ENCODE measurements around the gene DNM1.

Gene DNM1

DNA sequence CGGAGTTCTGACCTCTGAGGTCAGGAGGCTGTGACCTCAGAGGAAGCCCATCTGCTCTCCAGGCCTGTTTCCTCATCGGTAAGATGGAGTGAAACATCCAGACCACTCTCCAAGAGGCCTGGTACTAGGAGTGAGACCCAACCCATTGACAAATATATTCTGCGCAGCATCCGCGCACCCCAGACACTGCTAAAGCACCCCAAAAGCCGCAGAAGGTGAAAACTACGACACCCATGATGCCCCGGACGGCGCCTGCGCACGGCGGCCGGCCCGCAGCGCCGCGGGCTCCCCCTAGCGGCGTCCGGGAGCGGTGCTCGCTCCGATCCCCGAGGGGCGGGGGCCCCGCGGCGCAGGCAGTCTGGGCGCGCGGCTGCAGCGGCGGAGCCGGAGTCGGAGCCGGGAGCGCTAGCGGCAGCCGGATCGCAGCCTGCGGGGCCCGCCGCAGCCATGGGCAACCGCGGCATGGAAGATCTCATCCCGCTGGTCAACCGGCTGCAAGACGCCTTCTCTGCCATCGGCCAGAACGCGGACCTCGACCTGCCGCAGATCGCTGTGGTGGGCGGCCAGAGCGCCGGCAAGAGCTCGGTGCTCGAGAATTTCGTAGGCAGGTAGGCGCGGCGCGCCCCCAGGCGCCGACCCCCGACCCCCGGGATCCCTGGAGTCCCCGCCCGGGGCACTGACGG, at the start of gene DNM1:
Gene DNM1, plus strand, starts transcription at position 356 of the 683 bp plus-strand sequence. Its CDS starts 92 bp downstream, at position 448.
- peak; percentile 76 to 87 for DNase-seq
- TF ChIP-seq POLR2A (IDR thresholded peaks at IDR 0.05; ENCODE audit: low read length) (no peak), GATA1 (IDR thresholded peaks at IDR 0.05; ENCODE audit: low read depth, low read length) (no peak)

DNA sequence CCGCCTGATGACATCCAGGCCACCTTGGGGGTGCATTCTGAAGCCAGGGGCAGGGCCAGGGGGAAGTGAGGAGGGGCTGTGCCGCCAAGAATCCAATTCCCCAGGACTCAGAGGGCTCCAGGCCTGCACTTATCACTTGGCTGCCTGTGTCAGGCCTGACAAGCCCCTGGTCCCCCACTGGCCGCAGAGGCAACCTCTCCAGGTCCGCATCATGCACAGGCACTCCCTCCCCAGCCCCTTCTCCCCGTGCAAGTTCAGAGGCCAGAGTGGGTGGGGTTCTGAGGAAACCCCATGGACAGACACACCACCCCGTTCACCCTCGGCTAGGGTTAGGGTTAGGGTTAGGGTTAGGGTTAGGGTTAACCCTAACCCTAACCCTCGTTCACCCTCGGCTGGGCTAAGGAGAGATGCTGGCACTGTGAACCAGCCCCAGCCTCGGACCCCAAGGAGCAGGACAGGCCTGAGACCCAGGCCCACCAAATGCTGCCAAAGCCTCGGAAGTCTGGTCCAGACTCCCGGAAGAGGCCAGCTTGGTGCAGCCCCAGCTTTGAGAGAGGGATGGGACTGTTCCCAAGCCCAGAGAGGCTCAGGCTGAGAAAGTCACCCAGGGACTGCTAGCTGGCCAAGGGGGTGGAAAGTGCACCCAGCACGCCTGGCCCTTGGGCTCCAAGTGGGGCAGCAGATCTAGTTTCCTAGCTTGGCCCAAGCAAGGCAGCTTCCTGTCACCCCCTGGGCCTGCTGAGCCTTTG, 49.1 kb upstream of the DNM1 start:
- TF ChIP-seq POLR2A (IDR thresholded peaks at IDR 0.05; ENCODE audit: low read length) (no peak), GATA1 (IDR thresholded peaks at IDR 0.05; ENCODE audit: low read depth, low read length) (no peak)
- DNase-seq: no peak

DNA sequence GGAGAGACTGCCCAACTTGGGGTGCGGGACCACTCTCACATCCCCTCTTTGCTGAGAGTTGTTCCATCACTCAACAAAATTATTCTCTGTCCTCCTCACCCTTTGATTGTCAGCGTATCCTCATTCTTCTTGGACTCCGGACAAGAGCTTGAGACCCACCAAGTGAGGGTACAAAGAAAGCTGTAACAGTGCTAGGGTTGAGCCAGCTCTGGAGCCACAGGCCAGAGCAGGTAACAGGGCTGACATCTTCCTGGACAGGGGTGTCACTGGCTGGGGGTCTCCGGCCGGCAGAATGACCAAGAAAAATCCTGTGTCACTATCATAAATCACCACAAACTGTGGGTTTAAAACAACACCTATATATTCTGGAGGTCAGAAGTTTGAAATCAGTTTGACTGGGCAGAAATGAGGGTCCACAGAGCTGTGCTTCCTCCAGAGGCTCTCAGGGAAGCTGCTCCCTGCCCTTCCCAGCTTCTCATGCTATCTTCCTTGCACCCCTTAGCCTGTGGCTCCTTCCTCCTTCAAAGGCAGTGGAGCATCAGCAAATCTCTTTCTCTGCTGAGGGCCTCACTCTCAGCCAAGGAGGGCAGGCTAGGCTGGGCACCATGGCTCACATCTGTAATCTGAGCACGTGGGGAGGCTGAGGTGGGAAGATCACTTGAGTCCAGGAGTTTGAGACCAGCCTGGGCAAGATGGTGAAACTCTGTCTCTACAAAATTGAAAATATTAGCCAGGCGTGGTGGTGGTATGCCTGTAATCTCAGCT, 47.3 kb upstream of the DNM1 start:
- no peak for TF ChIP-seq GATA1 (IDR thresholded peaks at IDR 0.05; ENCODE audit: low read depth, low read length)
- no peak for TF ChIP-seq POLR2A (IDR thresholded peaks at IDR 0.05; ENCODE audit: low read length)

DNA sequence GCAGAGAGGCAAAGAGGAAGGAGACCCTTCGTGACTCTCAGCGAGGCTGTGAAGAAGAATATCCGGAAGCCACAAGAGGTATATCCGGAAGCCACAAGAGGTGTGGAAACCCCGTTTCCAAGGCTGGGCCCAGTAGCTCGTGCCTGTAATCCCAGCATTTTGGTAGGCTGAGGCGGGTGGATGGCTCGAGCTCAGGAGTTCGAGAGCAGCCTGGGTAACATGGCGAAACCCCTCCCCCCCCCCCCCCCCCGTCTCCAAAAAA, 43.7 kb upstream of the DNM1 start:
- DNase-seq: peak in 1 of 2 experiments; percentile 62
- TF ChIP-seq POLR2A (IDR thresholded peaks at IDR 0.05; ENCODE audit: low read length) (no peak), GATA1 (IDR thresholded peaks at IDR 0.05; ENCODE audit: low read depth, low read length) (no peak)

More for the DNA sequence above, 47.3 kb upstream of the DNM1 start:
- no peak for DNase-seq

DNA sequence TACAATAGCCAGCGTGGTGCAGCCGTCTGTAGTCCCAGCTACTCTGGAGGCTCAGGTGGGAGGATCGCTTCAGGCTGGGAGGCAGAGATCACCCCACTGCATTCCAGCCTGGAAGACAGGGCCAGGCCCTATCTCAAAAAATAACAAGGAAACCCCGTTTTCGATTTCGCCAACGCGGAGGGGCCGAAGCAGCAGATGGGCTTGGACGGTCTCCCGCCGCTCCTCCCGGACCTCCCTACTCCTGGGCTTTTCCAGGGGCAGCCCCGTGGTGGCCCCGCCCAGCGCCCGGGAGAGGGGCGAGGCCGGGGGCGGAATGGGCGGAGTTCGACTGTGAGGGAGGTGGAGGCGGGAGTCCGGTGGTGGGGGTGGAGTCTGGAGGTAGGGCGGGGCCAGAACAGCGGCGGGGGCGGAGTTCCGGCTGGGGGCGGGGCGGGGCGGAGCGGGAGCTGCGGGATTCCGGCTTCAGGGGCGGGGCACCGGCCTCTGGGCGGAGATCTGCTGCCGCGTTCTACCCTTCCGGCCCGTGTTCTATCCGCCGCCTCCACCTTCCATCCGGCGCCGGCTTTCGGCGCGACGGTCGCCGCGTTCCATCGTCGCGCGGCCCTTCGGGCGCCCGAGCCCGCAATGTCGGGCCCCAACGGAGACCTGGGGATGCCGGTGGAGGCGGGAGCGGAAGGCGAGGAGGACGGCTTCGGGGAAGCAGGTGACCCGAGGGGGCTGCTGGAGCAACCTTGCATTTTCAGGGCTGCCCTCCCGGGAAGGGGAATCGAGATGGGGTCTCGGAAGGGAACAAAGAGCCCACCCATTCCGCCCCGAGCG, 43.2 kb upstream of the DNM1 start, which contains the start of gene BBLN:
Gene BBLN, plus strand, starts transcription at position 482 of the 819 bp plus-strand sequence. Its CDS starts 143 bp downstream, at position 625.
- TF ChIP-seq GATA1 (IDR thresholded peaks at IDR 0.05; ENCODE audit: low read depth, low read length) (no peak), POLR2A (IDR thresholded peaks at IDR 0.05; ENCODE audit: low read length) (peak; percentile 79)

DNA sequence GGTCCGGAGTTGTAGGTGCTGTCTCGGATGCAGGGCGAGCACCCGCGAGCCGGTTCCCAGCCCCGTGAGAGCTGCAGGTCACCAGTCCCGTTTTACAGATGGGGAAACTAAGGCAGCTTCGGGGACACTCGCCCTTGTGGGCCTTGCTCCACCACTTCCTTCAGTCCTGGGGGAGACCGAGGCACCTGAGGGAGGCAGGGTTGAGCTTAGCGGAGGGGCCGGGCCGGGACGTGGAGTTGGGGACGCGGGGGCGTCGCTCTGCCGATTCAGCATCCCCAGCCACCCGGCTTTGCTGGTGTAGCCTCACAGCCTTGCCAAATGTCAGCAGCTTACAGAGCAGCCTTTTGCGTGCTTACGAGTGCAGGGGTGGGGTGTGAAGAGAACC, 42.6 kb upstream of the DNM1 start:
- TF ChIP-seq GATA1 (IDR thresholded peaks at IDR 0.05; ENCODE audit: low read depth, low read length) (no peak), POLR2A (IDR thresholded peaks at IDR 0.05; ENCODE audit: low read length) (no peak)
- peak; percentile 48 to 57 for DNase-seq

More for the DNA sequence above, 43.2 kb upstream of the DNM1 start, which contains the start of gene BBLN:
- DNase-seq: peak; percentile 92 to 96

DNA sequence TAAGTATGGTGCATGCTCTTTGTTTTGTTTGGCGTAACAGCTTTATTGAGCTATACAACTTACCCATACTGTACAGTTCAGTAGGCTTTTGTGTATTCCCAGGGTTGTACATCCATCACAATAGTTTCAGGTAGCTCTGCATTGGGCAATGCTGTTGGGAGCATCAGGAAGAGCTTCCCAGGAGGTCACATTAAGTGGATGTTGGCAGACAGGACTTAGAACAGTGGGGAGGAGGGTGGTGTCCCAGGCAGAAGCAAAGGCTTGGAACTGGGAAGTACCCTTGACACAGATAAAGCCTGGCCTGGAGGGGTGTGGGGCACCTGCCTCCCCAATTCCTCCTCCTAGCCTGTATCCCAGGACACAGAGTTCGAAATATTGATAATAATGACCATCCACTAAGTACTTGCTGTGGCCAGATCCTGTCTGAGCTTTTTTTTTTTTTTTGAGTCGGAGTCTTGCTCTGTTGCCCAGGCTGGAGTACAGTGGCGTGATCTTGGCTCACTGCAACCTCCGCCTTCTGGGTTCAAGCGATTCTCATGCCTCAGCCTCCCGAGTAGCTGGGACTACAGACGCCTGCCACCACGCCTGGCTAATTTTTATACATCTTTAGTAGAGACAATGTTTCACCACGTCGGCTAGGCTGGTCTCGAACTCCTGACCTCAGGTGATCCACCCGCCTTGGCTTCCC, 41.8 kb upstream of the DNM1 start:
- no peak for DNase-seq
- TF ChIP-seq POLR2A (IDR thresholded peaks at IDR 0.05; ENCODE audit: low read length): no peak
- TF ChIP-seq GATA1 (IDR thresholded peaks at IDR 0.05; ENCODE audit: low read depth, low read length): no peak

DNA sequence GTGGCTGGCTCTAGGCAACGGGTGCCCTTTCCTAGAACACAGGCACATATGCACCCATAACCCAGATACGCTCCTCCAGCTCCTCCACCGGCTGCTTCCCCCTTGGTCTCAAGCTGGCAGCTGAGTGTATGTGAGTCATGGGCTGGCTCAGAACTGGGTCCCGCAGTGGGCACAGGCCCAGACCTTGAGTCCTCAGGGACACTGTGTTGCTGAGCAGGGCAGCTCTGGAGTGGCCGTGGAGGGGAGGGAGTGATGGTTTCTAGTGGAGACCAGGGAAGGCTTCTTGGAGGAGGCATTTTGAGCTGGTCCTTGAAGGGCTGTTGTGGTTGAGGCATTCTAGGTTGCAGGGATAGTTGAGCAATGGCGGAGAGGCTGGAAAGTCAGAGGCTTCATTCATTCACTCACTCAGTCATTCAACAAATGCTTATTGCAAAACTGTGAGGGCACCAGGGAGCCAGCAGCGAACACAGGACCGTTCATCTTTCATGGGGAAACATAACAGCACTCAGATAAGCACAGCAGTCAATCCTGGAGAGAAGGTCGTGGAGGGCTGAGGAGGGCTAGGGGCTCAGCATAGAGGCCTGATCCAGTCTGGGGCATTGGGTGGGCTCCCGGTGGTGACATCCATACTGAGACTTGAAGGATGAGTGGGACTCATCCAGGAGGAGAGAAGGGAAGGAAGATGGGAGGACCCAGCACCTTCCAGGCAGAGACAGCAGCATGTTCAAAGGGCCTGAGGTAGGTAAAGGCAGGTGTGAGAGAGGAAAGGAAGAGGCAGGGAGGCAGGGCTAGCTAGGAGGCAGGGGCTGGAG, 40.8 kb upstream of the DNM1 start:
- TF ChIP-seq GATA1 (IDR thresholded peaks at IDR 0.05; ENCODE audit: low read depth, low read length) (no peak), POLR2A (IDR thresholded peaks at IDR 0.05; ENCODE audit: low read length) (no peak)
- DNase-seq: no peak

DNA sequence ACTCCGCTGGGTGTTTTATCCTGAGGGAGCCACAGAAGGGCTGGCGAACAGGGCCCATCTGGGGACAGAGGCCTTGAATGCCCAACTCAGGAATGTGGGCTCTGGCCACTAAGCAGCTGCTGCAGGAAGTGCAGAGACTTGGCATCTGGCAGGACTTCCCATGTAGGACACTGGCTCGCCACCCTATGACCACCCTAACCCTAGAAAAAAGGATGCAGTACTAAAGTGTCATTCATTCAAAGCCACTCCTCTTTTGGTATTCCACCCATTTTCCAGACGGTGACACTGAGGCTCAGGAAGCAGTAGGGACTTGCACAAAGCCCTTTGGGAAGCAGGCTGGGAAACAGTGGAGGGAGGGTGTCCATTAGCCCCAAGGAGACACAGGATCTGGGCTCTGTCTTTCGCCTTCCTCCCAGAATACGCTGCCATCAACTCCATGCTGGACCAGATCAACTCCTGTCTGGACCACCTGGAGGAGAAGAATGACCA, 40.1 kb upstream of the DNM1 start:
- DNase-seq: no peak
- no peak for TF ChIP-seq POLR2A (IDR thresholded peaks at IDR 0.05; ENCODE audit: low read length)
- TF ChIP-seq GATA1 (IDR thresholded peaks at IDR 0.05; ENCODE audit: low read depth, low read length): no peak

DNA sequence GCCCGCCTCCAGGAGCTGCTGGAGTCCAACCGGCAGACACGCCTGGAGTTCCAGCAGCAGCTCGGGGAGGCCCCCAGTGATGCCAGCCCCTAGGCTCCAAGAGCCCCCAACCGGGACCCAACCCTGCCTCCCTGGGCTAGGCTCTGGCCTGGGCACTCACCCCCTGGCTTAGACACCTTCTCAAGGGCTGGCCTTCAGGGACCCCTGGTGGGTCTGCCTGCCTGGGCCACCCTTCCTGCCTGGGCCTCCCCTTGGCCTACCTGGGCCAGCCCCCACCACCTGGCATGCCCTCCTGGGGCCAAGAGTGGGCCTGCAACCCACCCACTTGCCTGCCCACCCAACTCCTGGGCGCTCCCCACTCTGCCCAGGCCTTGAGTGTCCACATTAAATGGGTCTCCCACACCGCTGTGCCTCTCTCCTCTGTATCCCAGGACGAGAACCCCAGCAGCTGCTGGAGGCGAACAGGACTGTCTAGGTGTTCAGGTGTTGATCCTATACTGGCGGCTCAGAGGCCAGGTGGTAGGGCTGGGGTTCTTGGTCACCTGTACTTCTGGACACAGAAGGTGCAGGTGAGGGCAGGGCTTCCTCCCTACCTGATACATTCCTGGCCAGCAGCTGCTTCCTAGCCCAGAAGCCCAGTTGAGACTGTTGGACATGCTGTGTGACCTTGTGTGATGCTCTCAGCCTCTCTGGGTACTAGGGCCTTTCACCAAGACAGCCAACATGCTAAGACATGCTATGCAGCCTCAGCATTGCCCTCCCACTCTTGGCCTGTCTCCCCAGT, 39.5 kb upstream of the DNM1 start:
- TF ChIP-seq GATA1 (IDR thresholded peaks at IDR 0.05; ENCODE audit: low read depth, low read length) (no peak), POLR2A (IDR thresholded peaks at IDR 0.05; ENCODE audit: low read length) (no peak)
- no peak for DNase-seq

DNA sequence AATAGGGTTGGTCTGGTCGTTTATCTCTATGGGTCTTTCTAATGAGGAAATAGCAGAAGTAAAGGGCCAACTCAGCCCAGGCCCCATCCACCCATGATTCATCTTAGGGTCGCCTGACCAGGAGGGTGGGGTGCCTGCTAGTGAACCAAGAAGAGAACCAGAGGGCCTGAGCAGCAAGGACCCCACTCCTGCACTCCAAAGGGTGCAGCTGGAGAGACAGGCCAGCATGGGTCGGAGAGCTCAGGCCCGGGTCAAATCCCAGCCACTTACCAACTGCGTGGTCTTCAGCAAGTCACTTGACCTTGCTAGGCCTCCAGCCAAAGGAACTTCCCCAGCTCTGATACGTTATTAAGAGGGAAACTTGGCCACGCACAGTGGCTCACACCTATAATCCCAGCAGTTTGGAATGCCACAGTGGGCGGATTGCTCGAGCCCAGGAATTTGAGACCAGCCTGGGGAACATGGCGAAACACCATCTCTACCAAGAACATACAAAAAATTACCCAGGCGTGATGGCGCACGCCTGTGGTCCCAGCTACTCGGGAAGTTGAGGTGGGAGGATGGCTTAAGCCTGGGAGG, 38.8 kb upstream of the DNM1 start:
- no peak for DNase-seq

More for the DNA sequence above, 38.8 kb upstream of the DNM1 start:
- no peak for TF ChIP-seq GATA1 (IDR thresholded peaks at IDR 0.05; ENCODE audit: low read depth, low read length)

Measured in erythroblast (primary cell).